Aorta (tissue), 5 donors: ENCODE results near the gene DDX4. TPM values are rescaled to one million over a fixed set of nuclear protein-coding genes. Genes with fewer than 3 reads are reported as not detected.
"Not testable (repeated sequence)": the region's sequence is repeated elsewhere in the genome, so short reads cannot be mapped to it uniquely, and the experiment has no call there.

Experiments
- ATAC-seq: fragments of 200-7000 bp; cut with Tn5 transposase; one replicate; pipeline ENCODE4 v1.9.1; 2022; ENCODE audit warnings: moderate library complexity; ENCODE audit not compliant: low FRiP score
- DNase-seq, 2 donors: peaks; one replicate each; pipeline ENCODE4 v3.0.0-alpha.2; 2020
- H3K27ac ChIP-seq, 2 donors: one replicate each; pipeline ENCODE4 v1.5.1; 2013; ENCODE audit warnings: low read length in 2 of 2, mild to moderate bottlenecking in 2 of 2, moderate library complexity in 2 of 2, control low read depth in 1 of 2, inconsistent platforms in 1 of 2, low read depth in 1 of 2
- H3K27me3 ChIP-seq, 2 donors: one replicate each; pipeline ENCODE4 v1.6.1; 2013; ENCODE audit warnings: control low read depth in 1 of 2, low read length in 1 of 2, mild to moderate bottlenecking in 1 of 2, moderate library complexity in 1 of 2; ENCODE audit not compliant: insufficient read depth in 2 of 2, control insufficient read depth in 1 of 2
- H3K36me3 ChIP-seq, 2 donors: one replicate each; pipeline ENCODE4 v1.6.1; 2013; ENCODE audit warnings: control low read depth in 1 of 2, low read length in 1 of 2, mild to moderate bottlenecking in 1 of 2; ENCODE audit not compliant: insufficient read depth in 2 of 2, control insufficient read depth in 1 of 2
- H3K4me1 ChIP-seq, 2 donors: one replicate each; pipeline ENCODE4 v1.6.1; 2013; ENCODE audit warnings: low read length in 2 of 2, control low read depth in 1 of 2, mild to moderate bottlenecking in 1 of 2, moderate library complexity in 1 of 2; ENCODE audit not compliant: insufficient read depth in 2 of 2, control insufficient read depth in 1 of 2
- H3K4me3 ChIP-seq, 2 donors: one replicate each; pipeline ENCODE4 v1.5.1; 2013; ENCODE audit warnings: low read length in 2 of 2, control low read depth in 1 of 2, mild to moderate bottlenecking in 1 of 2
- H3K9me3 ChIP-seq: one replicate; pipeline ENCODE4 v1.6.1; 2013; ENCODE audit warnings: mild to moderate bottlenecking, low read length; ENCODE audit not compliant: control insufficient read depth
- WGBS, 2 donors: extraction: QIAGEN DNeasy Blood & Tissue Kit; methylation state at CpG; one replicate each; pipeline ENCODE4 v1.1.7; 2013; 5-methylcytosine and 5-hydroxymethylcytosine counted together
- intact Hi-C, 2 donors: fragments of 100-400 bp; cut with DNase I; formaldehyde crosslinking; loops; one replicate each; pipeline versions ENCODE4 v1.14.2 to v1.15.0; 2022
- polyA plus RNA-seq, 2 donors: library from polyadenylated mRNA; stranded (reverse); fragments of 200-250 nt; gene quantifications; one replicate each; pipeline ENCODE4 v1.2.3, GENCODE V29; 2013
- total RNA-seq, 2 donors: library from RNA; stranded (reverse); fragmentation: NEBNext Ultra II Directional; extraction: Animal tissue kit (Norgen Biotek cat#: 25700); gene quantifications; one replicate each; pipeline ENCODE4 v1.2.1, GENCODE V29; 2021
- donor health status: healthy with polysubstance abuse.
- donor health status: Bipolar disorder and iron deficiency.
- donor health status: DM: no; HTN: no; CAD: no.
- donor health status: DM: no; HTN: no; CAD: no.
- donor health status: DM: yes; HTN: yes; CAD: no.

The DDX4 gene
- total and polyA plus RNA-seq, 4 donors, result not detected

DNA sequence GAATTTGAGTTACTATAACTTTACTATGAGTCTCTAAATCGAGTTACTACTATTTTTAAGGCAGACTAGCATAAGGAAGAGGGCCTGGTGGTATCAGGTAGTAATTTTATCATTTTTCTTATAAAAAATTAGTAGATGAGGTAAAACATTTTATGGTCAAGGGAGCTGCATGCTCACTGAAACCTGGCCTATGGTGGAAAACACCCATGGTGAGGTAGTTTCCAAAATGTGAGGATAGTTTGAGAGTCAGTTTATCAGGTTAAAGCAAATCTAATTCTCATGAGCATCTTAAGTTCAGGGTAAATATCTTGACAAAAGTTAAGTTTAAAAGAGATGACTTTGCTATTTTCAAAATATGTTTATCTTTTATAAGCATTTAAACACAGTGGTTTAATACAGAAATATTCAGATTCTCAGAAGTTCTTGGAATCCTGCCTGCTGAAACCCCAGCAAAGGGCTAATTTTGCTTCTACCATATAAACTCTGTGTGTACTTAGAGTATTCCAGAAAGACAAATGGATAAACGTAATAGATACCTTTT lies 10.0 kb downstream of the DDX4 start:
- DNase-seq (no peak), ATAC-seq (no peak)
- WGBS, 2 donors, result 77% methylated on average over 2 of the region's 2 CpGs
- intact Hi-C loops, result no loop called here
- Histone ChIP-seq H3K4me1 (no peaks in the 10 kb centered on the region), H3K27me3 (no peaks in the 10 kb centered on the region), H3K4me3 (no peak overlapping the region), H3K9me3 (no peaks in the 10 kb centered on the region), H3K27ac (no peak overlapping the region), H3K36me3 (no peaks in the 10 kb centered on the region)

GRCh38 chr5:55749387-55749786 lies 11.5 kb downstream of the DDX4 start:
- intact Hi-C loops, result no loop called here
- ATAC-seq, result no peak
- H3K4me1 ChIP-seq, result no peaks in the 10 kb centered on the region
- no peak overlapping the region for H3K27ac ChIP-seq
- no peak for DNase-seq
- H3K36me3 ChIP-seq, result no peaks in the 10 kb centered on the region
- WGBS, 2 donors, result 69 to 74% methylated on average over 2 of the region's 2 CpGs
- H3K4me3 ChIP-seq, result no peak overlapping the region
- no peaks in the 10 kb centered on the region for H3K27me3 ChIP-seq
- no peaks in the 10 kb centered on the region for H3K9me3 ChIP-seq

DNA sequence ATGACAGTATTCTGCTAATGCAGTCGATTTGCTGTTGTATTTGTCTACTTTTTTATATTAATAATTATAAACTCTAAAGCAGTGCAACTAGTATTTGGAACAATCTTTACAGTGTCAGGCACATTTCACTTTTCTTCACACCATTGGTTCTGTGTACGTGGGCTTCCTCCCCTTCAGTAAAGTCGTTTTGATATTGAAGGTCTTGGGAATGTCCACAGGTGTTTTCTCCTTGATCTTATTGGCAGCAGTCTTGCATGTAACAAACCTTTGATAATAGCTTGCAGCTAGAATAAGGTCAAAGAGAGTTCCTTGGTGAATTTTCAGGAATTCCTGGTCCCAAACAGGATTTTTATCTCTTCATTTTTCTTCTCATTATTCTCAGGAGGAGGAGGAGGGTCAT lies 12.2 kb downstream of the DDX4 start:
- Histone ChIP-seq H3K4me3 (no peak overlapping the region), H3K9me3 (no peaks in the 10 kb centered on the region), H3K4me1 (no peaks in the 10 kb centered on the region), H3K27me3 (no peaks in the 10 kb centered on the region), H3K36me3 (no peaks in the 10 kb centered on the region), H3K27ac (no peak overlapping the region)
- intact Hi-C loops, result no loop called here
- WGBS, 2 donors, result 64 to 67% methylated on average over 3 of the region's 3 CpGs
- DNase-seq, result no peak
- no peak for ATAC-seq

- WGBS, 2 donors, result 71 to 77% methylated on average over 3 of the region's 3 CpGs
Measured at GRCh38 chr5:55750499-55750898, 12.6 kb downstream of the DDX4 start.

DNA sequence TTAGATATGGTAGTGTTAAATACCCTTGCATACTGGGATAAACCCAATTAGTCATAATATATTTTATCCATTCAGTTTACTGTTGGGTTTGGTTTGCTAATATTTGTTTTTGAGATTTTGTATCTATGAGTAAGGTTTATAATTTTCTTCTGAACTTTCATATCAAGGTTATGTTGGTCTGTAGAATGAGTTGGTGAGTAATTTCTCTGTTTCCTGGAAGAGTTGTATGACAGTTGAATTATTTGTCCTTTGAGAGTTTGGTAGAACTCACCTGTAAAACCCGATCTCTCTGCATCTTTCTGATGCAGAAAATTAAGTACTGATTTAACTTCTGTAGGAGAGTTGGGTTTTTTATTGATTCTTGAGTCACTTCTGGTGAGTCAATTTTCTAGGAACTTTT lies 20.4 kb downstream of the DDX4 start:
- H3K4me1 ChIP-seq, result no peaks in the 10 kb centered on the region
- intact Hi-C loops, result no loop called here

More at GRCh38 chr5:55750499-55750898, 12.6 kb downstream of the DDX4 start:
- no peak for DNase-seq
- ATAC-seq, result no peak
- Histone ChIP-seq H3K27ac (no peak overlapping the region), H3K36me3 (no peaks in the 10 kb centered on the region), H3K4me3 (no peak overlapping the region), H3K9me3 (no peaks in the 10 kb centered on the region), H3K4me1 (no peaks in the 10 kb centered on the region), H3K27me3 (no peaks in the 10 kb centered on the region)
- intact Hi-C loops, result no loop called here

DNA sequence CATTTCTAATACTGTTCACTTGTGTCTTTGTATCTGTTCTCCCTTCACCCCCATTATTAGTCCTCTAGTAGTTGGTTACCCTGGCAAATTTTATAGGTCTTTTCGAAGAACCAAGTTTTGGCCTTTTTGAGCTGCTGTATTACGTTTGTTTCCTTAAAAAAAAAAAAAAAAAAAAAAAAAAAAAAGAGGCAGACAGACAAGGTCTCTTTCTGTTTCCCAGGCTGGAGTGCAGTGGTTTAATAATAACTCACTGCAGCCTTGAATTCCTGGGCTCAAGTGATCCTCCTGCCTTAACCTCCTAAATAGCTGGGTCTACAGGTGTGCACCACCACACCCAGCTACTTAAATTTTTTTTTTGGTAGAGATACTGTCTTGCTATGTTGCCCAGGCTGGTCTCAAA lies 20.9 kb downstream of the DDX4 start:
- intact Hi-C loops, result no loop called here
- H3K36me3 ChIP-seq, result no peaks in the 10 kb centered on the region

More for the DNA sequence above, 20.4 kb downstream of the DDX4 start:
- ATAC-seq (no peak), DNase-seq (no peak)
- peaks cover 0 to 2% of the 10 kb centered on the region in 2 donors for H3K27me3 ChIP-seq
- no peak overlapping the region for H3K4me3 ChIP-seq
- WGBS, 2 donors, result 88 to 96% methylated on average over 1 of the region's 1 CpG
- H3K36me3 ChIP-seq, result no peaks in the 10 kb centered on the region
- H3K9me3 ChIP-seq, result no peaks in the 10 kb centered on the region
- no peak overlapping the region for H3K27ac ChIP-seq

DNA sequence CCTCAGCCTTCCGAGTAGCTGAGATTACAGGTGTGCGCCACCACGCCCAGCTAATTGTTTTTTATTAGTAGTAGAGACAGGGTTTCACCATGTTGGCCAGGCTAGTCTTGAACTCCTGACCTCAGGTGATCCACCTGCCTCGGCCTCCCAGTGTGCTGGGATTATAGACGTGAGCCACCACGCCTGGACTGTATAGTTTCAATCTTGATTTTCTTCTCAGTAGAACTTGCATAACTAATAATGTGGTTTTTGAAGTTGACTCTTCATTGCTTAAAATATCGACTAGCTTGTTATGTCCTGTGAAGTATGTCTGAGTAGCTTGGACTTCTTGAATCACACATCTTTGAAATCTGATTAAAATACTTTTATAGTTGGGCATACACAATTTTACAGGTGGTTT lies 23.9 kb downstream of the DDX4 start:
- H3K27me3 ChIP-seq, DNase-seq, intact Hi-C loops, H3K36me3 ChIP-seq, H3K4me3 ChIP-seq, H3K4me1 ChIP-seq, ATAC-seq, H3K27ac ChIP-seq, H3K9me3 ChIP-seq: not testable (repeated sequence)
- WGBS, 2 donors, result 96 to 97% methylated on average over 7 of the region's 7 CpGs

More for the DNA sequence above, 20.9 kb downstream of the DDX4 start:
- Histone ChIP-seq H3K9me3 (no peaks in the 10 kb centered on the region), H3K4me1 (no peaks in the 10 kb centered on the region), H3K27me3 (peaks cover 0 to 2% of the 10 kb centered on the region in 2 donors), H3K4me3 (no peak overlapping the region), H3K27ac (no peak overlapping the region)
- DNase-seq (no peak), ATAC-seq (no peak)
- WGBS, 2 donors, result 49 to 51% methylated on average over 2 of the region's 2 CpGs

GRCh38 chr5:55763746-55764420 lies 26.0 kb downstream of the DDX4 start:
- H3K4me1 ChIP-seq, result no peaks in the 10 kb centered on the region
- ATAC-seq (no peak), DNase-seq (no peak)
- WGBS, 2 donors, result 92 to 96% methylated on average over 2 of the region's 2 CpGs
- no peaks in the 10 kb centered on the region for H3K27me3 ChIP-seq
- H3K36me3 ChIP-seq, result no peaks in the 10 kb centered on the region
- H3K27ac ChIP-seq, result no peak overlapping the region
- no peak overlapping the region for H3K4me3 ChIP-seq
- intact Hi-C loops, result no loop called here
- H3K9me3 ChIP-seq, result no peaks in the 10 kb centered on the region

- no peaks in the 10 kb centered on the region for H3K27me3 ChIP-seq
- no peaks in the 10 kb centered on the region for H3K4me1 ChIP-seq
- H3K9me3 ChIP-seq, result no peaks in the 10 kb centered on the region
- WGBS, 2 donors, result 93 to 95% methylated on average over 2 of the region's 2 CpGs
- H3K27ac ChIP-seq, result no peak overlapping the region
- intact Hi-C loops, result no loop called here
- DNase-seq (no peak), ATAC-seq (no peak)
- H3K4me3 ChIP-seq, result no peak overlapping the region
- H3K36me3 ChIP-seq, result no peaks in the 10 kb centered on the region
Measured at GRCh38 chr5:55768279-55768678, 30.4 kb downstream of the DDX4 start.
